ENCODE data around the gene GCLC.

- no peak for TF ChIP-seq POLR2A (IDR thresholded peaks at IDR 0.05)
- TF ChIP-seq, protein P1, sequence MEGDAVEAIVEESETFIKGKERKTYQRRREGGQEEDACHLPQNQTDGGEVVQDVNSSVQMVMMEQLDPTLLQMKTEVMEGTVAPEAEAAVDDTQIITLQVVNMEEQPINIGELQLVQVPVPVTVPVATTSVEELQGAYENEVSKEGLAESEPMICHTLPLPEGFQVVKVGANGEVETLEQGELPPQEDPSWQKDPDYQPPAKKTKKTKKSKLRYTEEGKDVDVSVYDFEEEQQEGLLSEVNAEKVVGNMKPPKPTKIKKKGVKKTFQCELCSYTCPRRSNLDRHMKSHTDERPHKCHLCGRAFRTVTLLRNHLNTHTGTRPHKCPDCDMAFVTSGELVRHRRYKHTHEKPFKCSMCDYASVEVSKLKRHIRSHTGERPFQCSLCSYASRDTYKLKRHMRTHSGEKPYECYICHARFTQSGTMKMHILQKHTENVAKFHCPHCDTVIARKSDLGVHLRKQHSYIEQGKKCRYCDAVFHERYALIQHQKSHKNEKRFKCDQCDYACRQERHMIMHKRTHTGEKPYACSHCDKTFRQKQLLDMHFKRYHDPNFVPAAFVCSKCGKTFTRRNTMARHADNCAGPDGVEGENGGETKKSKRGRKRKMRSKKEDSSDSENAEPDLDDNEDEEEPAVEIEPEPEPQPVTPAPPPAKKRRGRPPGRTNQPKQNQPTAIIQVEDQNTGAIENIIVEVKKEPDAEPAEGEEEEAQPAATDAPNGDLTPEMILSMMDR (IDR thresholded peaks at IDR 0.05 in 8 of 11, conservative IDR thresholded peaks at IDR 0.05 in 3 of 11), result no peak
Observed at GRCh38 chr6:53499094-53499493, 45.8 kb downstream of the GCLC start.

All from spleen (tissue), 7 donors.